Endothelial cell of umbilical vein (primary cell): ENCODE data around the gene MAPK1IP1L. TPM values are rescaled to one million over a fixed set of nuclear protein-coding genes. Genes with fewer than 3 reads are reported as not detected.

Experiments used
- BruUV-seq: library from RNA; stranded (reverse); fragments of 400-500 nt; replicated peaks from 2 replicates; lab custom pipeline; 2021; lab: Mats Ljungman, UMichigan
- CTCF ChIA-PET: fragments of 300-600, 350-600 bp; sonication (Branson Sonifier 250); formaldehyde crosslinking; loops from one replicate; lab custom pipeline; 2021; ENCODE audit warnings: antibody characterized with exemption, inconsistent platforms; lab: Charles Lee
- POLR2A ChIA-PET: fragments of 300-600, 350-600 bp; sonication (Branson Sonifier 250); formaldehyde crosslinking; loops from one replicate; lab custom pipeline; 2021; ENCODE audit warnings: antibody characterized with exemption, inconsistent platforms; lab: Charles Lee
- DNase-seq: peaks from one replicate; pipeline ENCODE4 v3.0.0-alpha.2; 2011; ENCODE audit warnings: low read depth, low spot score
- FAIRE-seq: peaks from 2 replicates; lab custom pipeline; 2011; peaks lifted over from hg19 to GRCh38; lab: Jason Lieb, UNC
- H2AFZ ChIP-seq: 2 replicates; pipeline ENCODE4 v1.6.0; 2012; ENCODE audit warnings: low read depth, low read length, control low read depth, inconsistent platforms
- H3K27ac ChIP-seq: 2 replicates; pipeline ENCODE4 v1.5.1; 2011; ENCODE audit warnings: low read depth, mild to moderate bottlenecking, control low read depth, low read length, moderate library complexity; ENCODE audit not compliant: insufficient read depth
- H3K27me3 ChIP-seq, 2 experiments: 2 replicates each; pipeline versions ENCODE4 v1.6.0 to v1.6.1; 2011; ENCODE audit warnings: low read length in 2 of 2, mixed read lengths in 1 of 2; ENCODE audit not compliant: control insufficient read depth in 2 of 2, insufficient read depth in 2 of 2
- H3K36me3 ChIP-seq, 2 experiments: 2 replicates in 1 of 2; 3 replicates in 1 of 2; pipeline ENCODE4 v1.5.1; 2011; ENCODE audit warnings: low read length in 2 of 2, mild to moderate bottlenecking in 1 of 2, moderate library complexity in 1 of 2; ENCODE audit not compliant: control insufficient read depth in 2 of 2, insufficient read depth in 2 of 2; ENCODE audit errors: extremely low read depth in 1 of 2
- H3K4me1 ChIP-seq: 3 replicates; pipeline ENCODE4 v1.5.1; 2011; ENCODE audit warnings: mild to moderate bottlenecking, low read length; ENCODE audit not compliant: control insufficient read depth, insufficient read depth; ENCODE audit errors: extremely low read depth
- H3K4me2 ChIP-seq: 2 replicates; pipeline ENCODE4 v1.6.1; 2011; ENCODE audit warnings: low read length, control low read depth, mixed read lengths; ENCODE audit not compliant: insufficient read depth
- H3K4me3 ChIP-seq, 3 experiments: fragments of 200-600 bp in 1 of 3; sonication (generic), shearing (Covaris generic) in 1 of 3; replicated peaks in 1 of 3; 2 replicates each; pipeline ENCODE4 v1.5.1; 2011 to 2016; ENCODE audit warnings: control low read depth in 3 of 3, low read length in 3 of 3, mild to moderate bottlenecking in 2 of 3, inconsistent platforms in 1 of 3, low read depth in 1 of 3, moderate library complexity in 1 of 3; ENCODE audit not compliant: insufficient read depth in 1 of 3
- H3K79me2 ChIP-seq: 2 replicates; pipeline ENCODE4 v1.6.0; 2012; ENCODE audit warnings: low read length, inconsistent platforms; ENCODE audit not compliant: control insufficient read depth, insufficient read depth
- H3K9ac ChIP-seq: replicated peaks from 2 replicates; pipeline ENCODE3; 2011; ENCODE audit warnings: low read length, control low read depth; ENCODE audit not compliant: insufficient read depth; ENCODE audit errors: extremely low read depth
- H3K9me1 ChIP-seq: replicated peaks from 3 replicates; pipeline ENCODE4 v1.6.0; 2011; ENCODE audit warnings: mild to moderate bottlenecking, low read length; ENCODE audit not compliant: control insufficient read depth, insufficient read depth; ENCODE audit errors: extremely low read depth
- H3K9me3 ChIP-seq: replicated peaks from 2 replicates; pipeline ENCODE4 v1.5.1; 2012; ENCODE audit warnings: low read length, inconsistent platforms; ENCODE audit not compliant: control insufficient read depth, insufficient read depth
- H4K20me1 ChIP-seq: replicated peaks from 2 replicates; pipeline ENCODE3; 2011; ENCODE audit warnings: mild to moderate bottlenecking, low read length; ENCODE audit not compliant: control insufficient read depth, insufficient read depth; ENCODE audit errors: extremely low read depth
- EZH2 ChIP-seq: IDR thresholded peaks from 2 replicates; pipeline ENCODE4 v1.6.1; 2012; ENCODE audit warnings: borderline replicate concordance, low read depth, mild to moderate bottlenecking, moderate library complexity, low read length, inconsistent platforms; ENCODE audit not compliant: severe bottlenecking
- FOS ChIP-seq: IDR thresholded peaks from 2 replicates; pipeline ENCODE4 v1.6.1; 2011; ENCODE audit warnings: mild to moderate bottlenecking, low read length, moderate library complexity, borderline replicate concordance; ENCODE audit not compliant: insufficient read depth
- GATA2 ChIP-seq: IDR thresholded peaks from 2 replicates; pipeline ENCODE4 v1.7.0; 2011; ENCODE audit warnings: low read depth, mild to moderate bottlenecking, moderate library complexity, mixed read lengths, low read length; ENCODE audit not compliant: insufficient read length, insufficient read depth
- JUN ChIP-seq: IDR thresholded peaks from 2 replicates; pipeline ENCODE4 v1.6.1; 2011; ENCODE audit warnings: borderline replicate concordance, low read depth; ENCODE audit not compliant: insufficient read length, insufficient read depth
- MYC ChIP-seq: IDR thresholded peaks from one replicate; pipeline ENCODE4 v1.6.1; 2011; ENCODE audit warnings: mild to moderate bottlenecking, low read depth, low read length
- POLR2A ChIP-seq: IDR thresholded peaks from 2 replicates; pipeline ENCODE4 v1.6.1; 2012; ENCODE audit warnings: low read depth, mild to moderate bottlenecking, control low read depth, low read length
- POLR2AphosphoS5 ChIP-seq: IDR thresholded peaks from 2 replicates; pipeline ENCODE4 v1.6.1; 2012; ENCODE audit warnings: low read depth, mild to moderate bottlenecking, control low read depth, low read length, moderate library complexity; ENCODE audit not compliant: insufficient read depth
- dilution Hi-C: fragments of 300-500 bp; cut with MboI; formaldehyde crosslinking; loops from one replicate; pipeline ENCODE4 v1.15.0; 2019; ENCODE audit warnings: low sequenced_read_pairs; ENCODE audit not compliant: extremely low pct_ligation_motif_present
- intact Hi-C: fragments of 100-400 bp; cut with micrococcal nuclease; formaldehyde crosslinking; loops from one replicate; pipeline ENCODE4 v1.10.0; 2022
- polyA plus RNA-seq, 4 experiments: library from polyadenylated mRNA; depleted of rRNA in 3 of 4; stranded (reverse) in 3 of 4; unstranded in 1 of 4; fragments of >200 nt; gene quantifications; 2 replicates each; pipeline versions ENCODE4 v1.2.1 to v1.2.3, GENCODE V29; 2011 to 2012; ENCODE audit warnings: missing spikeins in 1 of 4
- total RNA-seq: library from RNA; stranded (reverse); gene quantifications from 2 replicates; pipeline ENCODE4 v1.2.3, GENCODE V29; 2021
- TF ChIP-seq, protein P1 (sequence below): IDR thresholded peaks from 2 replicates; pipeline ENCODE4 v1.6.1; 2011; ENCODE audit not compliant: insufficient read depth, insufficient read length
- TF ChIP-seq, protein P2 (sequence below), 2 donors: IDR thresholded peaks; 1 replicate in 1 of 2; 2 replicates in 1 of 2; pipeline ENCODE4 v1.5.1; 2011; ENCODE audit warnings: low read length in 2 of 2, mild to moderate bottlenecking in 2 of 2, moderate library complexity in 2 of 2, control low read depth in 1 of 2, inconsistent platforms in 1 of 2, low read depth in 1 of 2; ENCODE audit not compliant: insufficient read depth in 1 of 2; ENCODE audit errors: extremely low read depth in 1 of 2

The MAPK1IP1L gene
- total and polyA plus RNA-seq, 2 donors (not counting 3 experiments of a cell fraction or from before 2014, with no cell fraction given): 129 to 208 TPM

DNA sequence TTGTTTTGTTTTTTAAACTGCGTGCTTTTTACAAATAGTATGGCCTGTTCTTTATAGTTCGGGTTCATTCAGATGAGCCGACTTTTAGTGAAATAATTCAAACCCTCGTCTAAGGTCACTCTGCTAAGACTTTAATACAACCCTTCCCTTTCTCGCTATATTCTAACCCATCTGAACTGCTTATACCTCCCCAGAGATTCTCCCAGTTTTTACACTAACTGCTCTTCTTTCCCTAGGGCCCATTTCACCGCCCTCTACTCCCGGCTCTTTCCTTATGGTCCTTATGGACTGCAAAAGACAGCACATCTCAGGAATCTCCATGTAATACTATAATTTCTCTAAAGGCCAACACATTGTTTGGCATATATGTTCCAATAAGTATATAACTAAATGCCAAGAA is 2.1 kb downstream of the MAPK1IP1L start:
- FAIRE-seq: no peak
- peaks cover 67% of the 10 kb centered on the region for H3K79me2 ChIP-seq
- H3K9me3 ChIP-seq: no peaks in the 10 kb centered on the region
- no peaks in the 10 kb centered on the region for H3K9me1 ChIP-seq
- H3K9ac ChIP-seq: no peak overlapping the region
- no peaks in the 10 kb centered on the region for H3K27me3 ChIP-seq
- BruUV-seq: no TSS peak
- TF ChIP-seq, protein P1, sequence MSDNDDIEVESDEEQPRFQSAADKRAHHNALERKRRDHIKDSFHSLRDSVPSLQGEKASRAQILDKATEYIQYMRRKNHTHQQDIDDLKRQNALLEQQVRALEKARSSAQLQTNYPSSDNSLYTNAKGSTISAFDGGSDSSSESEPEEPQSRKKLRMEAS: no peak
- TF ChIP-seq JUN: no peak
- TF ChIP-seq FOS: no peak
- no peak for TF ChIP-seq MYC
- peak overlapping the region; percentile 14 for H3K27ac ChIP-seq
- ChIA-PET CTCF (interaction anchor here (1.3 kb wide), 1 partner anchor 19 kb away, joined by 3 read pairs; no protein-coding TSS in a partner anchor), POLR2A (no interaction called here)
- DNase-seq: no peak
- H3K4me2 ChIP-seq: peak overlapping the region; percentile 95
- intact Hi-C loops: no loop called here
- peaks cover 8% of the 10 kb centered on the region for H4K20me1 ChIP-seq
- peaks cover 17% of the 10 kb centered on the region for H3K4me1 ChIP-seq
- H3K36me3 ChIP-seq: peaks cover 0 to 7% of the 10 kb centered on the region in 2 experiments
- dilution Hi-C loops: no loop called here
- no peak overlapping the region for H2AFZ ChIP-seq
- no peak overlapping the region for H3K4me3 ChIP-seq

DNA sequence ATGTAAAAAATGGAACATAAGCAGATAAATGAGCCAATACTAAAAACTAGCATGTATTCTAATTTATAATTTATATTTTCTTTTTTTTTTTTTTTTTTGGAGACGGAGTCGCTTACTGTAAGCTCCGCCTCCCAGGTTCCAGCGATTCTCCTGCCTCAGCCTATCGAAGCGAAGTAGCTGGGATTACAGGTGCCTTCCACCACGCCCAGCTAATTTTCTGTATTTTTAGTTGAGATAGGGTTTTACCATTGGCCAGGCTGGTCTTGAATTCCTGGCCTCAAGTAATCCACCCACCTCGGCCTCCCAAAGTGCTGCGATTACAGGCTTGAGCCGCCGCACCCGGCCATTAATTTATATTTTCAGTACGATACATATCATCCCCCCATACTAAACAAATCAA is 2.7 kb downstream of the MAPK1IP1L start:
- ChIA-PET CTCF (no interaction called here), POLR2A (no interaction called here)
- peaks cover 8% of the 10 kb centered on the region for H4K20me1 ChIP-seq
- H3K9me3 ChIP-seq: no peaks in the 10 kb centered on the region
- no peak overlapping the region for H3K27ac ChIP-seq
- H3K9ac ChIP-seq: no peak overlapping the region
- H2AFZ ChIP-seq: no peak overlapping the region
- intact Hi-C loops: no loop called here
- no peaks in the 10 kb centered on the region for H3K27me3 ChIP-seq
- TF ChIP-seq POLR2A: no peak
- TF ChIP-seq, protein P1: no peak
- TF ChIP-seq POLR2AphosphoS5: no peak
- TF ChIP-seq FOS: no peak
- TF ChIP-seq, protein P2, sequence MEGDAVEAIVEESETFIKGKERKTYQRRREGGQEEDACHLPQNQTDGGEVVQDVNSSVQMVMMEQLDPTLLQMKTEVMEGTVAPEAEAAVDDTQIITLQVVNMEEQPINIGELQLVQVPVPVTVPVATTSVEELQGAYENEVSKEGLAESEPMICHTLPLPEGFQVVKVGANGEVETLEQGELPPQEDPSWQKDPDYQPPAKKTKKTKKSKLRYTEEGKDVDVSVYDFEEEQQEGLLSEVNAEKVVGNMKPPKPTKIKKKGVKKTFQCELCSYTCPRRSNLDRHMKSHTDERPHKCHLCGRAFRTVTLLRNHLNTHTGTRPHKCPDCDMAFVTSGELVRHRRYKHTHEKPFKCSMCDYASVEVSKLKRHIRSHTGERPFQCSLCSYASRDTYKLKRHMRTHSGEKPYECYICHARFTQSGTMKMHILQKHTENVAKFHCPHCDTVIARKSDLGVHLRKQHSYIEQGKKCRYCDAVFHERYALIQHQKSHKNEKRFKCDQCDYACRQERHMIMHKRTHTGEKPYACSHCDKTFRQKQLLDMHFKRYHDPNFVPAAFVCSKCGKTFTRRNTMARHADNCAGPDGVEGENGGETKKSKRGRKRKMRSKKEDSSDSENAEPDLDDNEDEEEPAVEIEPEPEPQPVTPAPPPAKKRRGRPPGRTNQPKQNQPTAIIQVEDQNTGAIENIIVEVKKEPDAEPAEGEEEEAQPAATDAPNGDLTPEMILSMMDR (IDR thresholded peaks at IDR 0.05; ENCODE audit: extremely low read depth in 1 of 2, insufficient read depth in 1 of 2, low read depth in 1 of 2, low read length in 2 of 2): no peak
- TF ChIP-seq GATA2: no peak
- no peak for TF ChIP-seq MYC
- no peak for TF ChIP-seq JUN
- TF ChIP-seq EZH2: no peak
- H3K4me2 ChIP-seq: no peak overlapping the region
- H3K36me3 ChIP-seq: peaks cover 0 to 7% of the 10 kb centered on the region in 2 experiments
- peaks cover 72% of the 10 kb centered on the region for H3K79me2 ChIP-seq
- no peak overlapping the region for H3K4me3 ChIP-seq
- no peaks in the 10 kb centered on the region for H3K9me1 ChIP-seq
- DNase-seq: no peak
- peaks cover 17% of the 10 kb centered on the region for H3K4me1 ChIP-seq
- BruUV-seq: no TSS peak
- no peak for FAIRE-seq
- dilution Hi-C loops: no loop called here
